HG03342 (cell line): ENCODE measurements around the gene CNTN3.

Source experiments
- ATAC-seq: cut with Tn5 transposase; IDR thresholded peaks from one replicate; pipeline ENCODE4 v1.9.1; 2021; ENCODE audit warnings: mild to moderate bottlenecking, moderate library complexity; ENCODE audit not compliant: unreplicated experiment

Gene CNTN3

GRCh38 chr3:74614107-74614967 lies at the start of gene CNTN3:
Gene CNTN3 (minus strand): TSS chr3:74614659. CDS start chr3:74521112, 93,547 bp downstream.
- no peak for ATAC-seq

- ATAC-seq: no peak
Observed at GRCh38 chr3:74663178-74663577, 48.7 kb upstream of the CNTN3 start.

- no peak for ATAC-seq
Observed at GRCh38 chr3:74661672-74662071, 47.2 kb upstream of the CNTN3 start.

- ATAC-seq: no peak
Observed at GRCh38 chr3:74651885-74652284, 37.4 kb upstream of the CNTN3 start.

- no peak for ATAC-seq
Observed at GRCh38 chr3:74651292-74651691, 36.8 kb upstream of the CNTN3 start.

- no peak for ATAC-seq
Observed at GRCh38 chr3:74648107-74648506, 33.6 kb upstream of the CNTN3 start.

- ATAC-seq: no peak
Observed at GRCh38 chr3:74646094-74646493, 31.6 kb upstream of the CNTN3 start.

- no peak for ATAC-seq
Observed at GRCh38 chr3:74643636-74644035, 29.2 kb upstream of the CNTN3 start.

- no peak for ATAC-seq
Observed at GRCh38 chr3:74642876-74643275, 28.4 kb upstream of the CNTN3 start.

- ATAC-seq: no peak
Observed at GRCh38 chr3:74640211-74640610, 25.8 kb upstream of the CNTN3 start.

- no peak for ATAC-seq
Observed at GRCh38 chr3:74639681-74640080, 25.2 kb upstream of the CNTN3 start.

GRCh38 chr3:74636981-74637380 lies 22.5 kb upstream of the CNTN3 start:
- no peak for ATAC-seq

- ATAC-seq: no peak
Observed at GRCh38 chr3:74633021-74633420, 18.6 kb upstream of the CNTN3 start.

GRCh38 chr3:74631351-74632140 lies 17.1 kb upstream of the CNTN3 start:
- no peak for ATAC-seq

GRCh38 chr3:74630602-74631001 lies 16.1 kb upstream of the CNTN3 start:
- no peak for ATAC-seq

- no peak for ATAC-seq
Observed at GRCh38 chr3:74626011-74626410, 11.6 kb upstream of the CNTN3 start.

- ATAC-seq: no peak
Observed at GRCh38 chr3:74624301-74624700, 9.8 kb upstream of the CNTN3 start.

- no peak for ATAC-seq
Observed at GRCh38 chr3:74623261-74623836, 8.9 kb upstream of the CNTN3 start.

GRCh38 chr3:74621581-74621980 lies 7.1 kb upstream of the CNTN3 start:
- ATAC-seq: no peak

GRCh38 chr3:74617776-74618175 lies 3.3 kb upstream of the CNTN3 start:
- ATAC-seq: no peak

GRCh38 chr3:74613521-74614106 lies 845 bp downstream of the CNTN3 start:
- no peak for ATAC-seq
